H9 (cell line): ENCODE measurements around the gene ITGAE. TPM values are rescaled to one million over a fixed set of nuclear protein-coding genes. Genes with fewer than 3 reads are reported as not detected.

Source experiments
- DNase-seq: peaks from one replicate; pipeline ENCODE4 v3.0.0-alpha.2; 2017
- H2AFZ ChIP-seq: one replicate; pipeline ENCODE4 v1.6.1; 2013; ENCODE audit warnings: mild to moderate bottlenecking, low read length, control low read depth, moderate library complexity
- H2AK5ac ChIP-seq: 2 replicates; pipeline ENCODE4 v1.6.1; 2013; ENCODE audit warnings: low read length, control low read depth, mixed read lengths; ENCODE audit not compliant: insufficient read length
- H2BK120ac ChIP-seq: one replicate; pipeline ENCODE4 v1.6.1; 2013; ENCODE audit warnings: low read depth, mild to moderate bottlenecking, low read length, control low read depth, inconsistent platforms; ENCODE audit not compliant: poor library complexity, severe bottlenecking
- H2BK12ac ChIP-seq: 2 replicates; pipeline ENCODE4 v1.6.1; 2013; ENCODE audit warnings: low read length, control low read depth, mixed read lengths, low read depth; ENCODE audit not compliant: insufficient read length
- H2BK15ac ChIP-seq: 2 replicates; pipeline ENCODE4 v1.6.1; 2013; ENCODE audit warnings: low read depth, low read length, control low read depth
- H2BK20ac ChIP-seq: one replicate; pipeline ENCODE4 v1.6.1; 2013; ENCODE audit warnings: low read depth, mild to moderate bottlenecking, low read length, control low read depth, inconsistent platforms; ENCODE audit not compliant: poor library complexity, severe bottlenecking
- H2BK5ac ChIP-seq: 2 replicates; pipeline ENCODE4 v1.6.1; 2013; ENCODE audit warnings: low read length, control low read depth, mixed read lengths; ENCODE audit not compliant: insufficient read length
- H3K14ac ChIP-seq: 2 replicates; pipeline ENCODE4 v1.6.1; 2013; ENCODE audit warnings: low read length, control low read depth; ENCODE audit not compliant: insufficient read depth
- H3K18ac ChIP-seq: 2 replicates; pipeline ENCODE4 v1.6.1; 2013; ENCODE audit warnings: low read depth, mild to moderate bottlenecking, mixed read lengths, low read length, control low read depth; ENCODE audit not compliant: insufficient read length
- H3K23ac ChIP-seq: 2 replicates; pipeline ENCODE4 v1.6.1; 2013; ENCODE audit warnings: low read length, control low read depth, mixed read lengths, low read depth; ENCODE audit not compliant: insufficient read length
- H3K23me2 ChIP-seq: 2 replicates; pipeline ENCODE4 v1.6.1; 2013; ENCODE audit warnings: low read depth, mild to moderate bottlenecking, mixed read lengths, low read length, control low read depth; ENCODE audit not compliant: insufficient read length, poor library complexity, severe bottlenecking
- H3K27ac ChIP-seq: 2 replicates; pipeline ENCODE4 v1.5.1; 2013; ENCODE audit warnings: low read length, control low read depth, mixed read lengths, low read depth; ENCODE audit not compliant: insufficient read length
- H3K27me3 ChIP-seq: 2 replicates; pipeline ENCODE4 v1.6.1; 2013; ENCODE audit warnings: low read length, control low read depth, inconsistent platforms; ENCODE audit not compliant: insufficient read depth
- H3K4ac ChIP-seq: 2 replicates; pipeline ENCODE4 v1.6.1; 2013; ENCODE audit warnings: low read depth, mild to moderate bottlenecking, control low read depth, inconsistent platforms, low read length, moderate library complexity
- H3K4me1 ChIP-seq: 2 replicates; pipeline ENCODE4 v1.6.1; 2013; ENCODE audit warnings: low read length, control low read depth, inconsistent platforms; ENCODE audit not compliant: insufficient read depth
- H3K4me2 ChIP-seq: 2 replicates; pipeline ENCODE4 v1.6.1; 2013; ENCODE audit warnings: low read length, control low read depth, mixed read lengths; ENCODE audit not compliant: insufficient read length, insufficient read depth
- H3K56ac ChIP-seq: 2 replicates; pipeline ENCODE4 v1.6.1; 2013; ENCODE audit warnings: low read depth, mild to moderate bottlenecking, mixed read lengths, low read length, control low read depth; ENCODE audit not compliant: insufficient read length
- H3K79me1 ChIP-seq: 2 replicates; pipeline ENCODE4 v1.6.1; 2013; ENCODE audit warnings: low read depth, mild to moderate bottlenecking, moderate library complexity, low read length, control low read depth, inconsistent platforms; ENCODE audit not compliant: insufficient read depth, poor library complexity, severe bottlenecking
- H3K79me2 ChIP-seq: 2 replicates; pipeline ENCODE4 v1.6.1; 2013; ENCODE audit warnings: low read length, control low read depth, inconsistent platforms; ENCODE audit not compliant: insufficient read depth
- H3K9ac ChIP-seq: 2 replicates; pipeline ENCODE4 v1.6.1; 2013; ENCODE audit warnings: low read length, control low read depth, mixed read lengths; ENCODE audit not compliant: insufficient read length; ENCODE audit errors: extremely low read depth
- H3K9me3 ChIP-seq: one replicate; pipeline ENCODE4 v1.6.1; 2013; ENCODE audit warnings: low read depth, low read length, inconsistent platforms; ENCODE audit not compliant: control insufficient read depth
- H3T11ph ChIP-seq: one replicate; pipeline ENCODE4 v1.6.1; 2013; ENCODE audit warnings: mild to moderate bottlenecking, low read length, control low read depth, inconsistent platforms
- H4K20me1 ChIP-seq: one replicate; pipeline ENCODE4 v1.6.1; 2013; ENCODE audit not compliant: control insufficient read depth, insufficient read length, insufficient read depth
- H4K5ac ChIP-seq: 2 replicates; pipeline ENCODE4 v1.6.1; 2013; ENCODE audit warnings: low read depth, mild to moderate bottlenecking, mixed read lengths, low read length, control low read depth; ENCODE audit not compliant: insufficient read length
- H4K8ac ChIP-seq: replicated peaks from 2 replicates; pipeline ENCODE4 v1.6.1; 2013; ENCODE audit warnings: low read length, control low read depth, mixed read lengths, low read depth; ENCODE audit not compliant: insufficient read length
- H4K91ac ChIP-seq: 2 replicates; pipeline ENCODE4 v1.6.1; 2013; ENCODE audit warnings: low read depth, mild to moderate bottlenecking, moderate library complexity, mixed read lengths, low read length, control low read depth; ENCODE audit not compliant: insufficient read length
- H3K27ac Mint-ChIP-seq, 3 experiments: 2 replicates in 2 of 3; 3 replicates in 1 of 3; pipeline ENCODE4 v1.8.0; 2020 to 2021; ENCODE audit warnings: mixed read lengths in 3 of 3, mild to moderate bottlenecking in 1 of 3, moderate library complexity in 1 of 3
- H3K27me3 Mint-ChIP-seq: 2 replicates; pipeline ENCODE4 v1.8.0; 2021; ENCODE audit warnings: low read depth, mild to moderate bottlenecking, moderate library complexity, mixed read lengths
- H3K36me3 Mint-ChIP-seq, 3 experiments: 2 replicates in 2 of 3; 3 replicates in 1 of 3; pipeline ENCODE4 v1.8.0; 2020 to 2021; ENCODE audit warnings: low read depth in 3 of 3, mixed read lengths in 3 of 3; ENCODE audit not compliant: insufficient read depth in 1 of 3
- H3K4me1 Mint-ChIP-seq, 2 experiments: 2 replicates each; pipeline ENCODE4 v1.8.0; 2020; ENCODE audit warnings: mixed read lengths in 2 of 2
- H3K4me3 Mint-ChIP-seq, 2 experiments: 2 replicates in 1 of 2; 3 replicates in 1 of 2; pipeline ENCODE4 v1.8.0; 2020 to 2021; ENCODE audit warnings: mild to moderate bottlenecking in 2 of 2, mixed read lengths in 2 of 2, moderate library complexity in 1 of 2
- H3K9me3 Mint-ChIP-seq, 2 experiments: 2 replicates in 1 of 2; 3 replicates in 1 of 2; pipeline ENCODE4 v1.8.0; 2020; ENCODE audit warnings: mild to moderate bottlenecking in 2 of 2, mixed read lengths in 2 of 2, moderate library complexity in 1 of 2
- WGBS: extraction: QIAGEN DNeasy Blood & Tissue Kit; methylation state at CpG from one replicate; pipeline ENCODE4 v1.1.7; 2013; ENCODE audit warnings: missing lambda C conversion rate, low lambda C conversion rate, mixed read lengths; ENCODE audit not compliant: insufficient read length; ENCODE audit errors: extremely low coverage; 5-methylcytosine and 5-hydroxymethylcytosine counted together
- total RNA-seq: library from RNA; stranded (reverse); gene quantifications from 2 replicates; pipeline ENCODE4 v1.2.1, GENCODE V29; 2021
- TF ChIP-seq, protein P1 (sequence below): fragments of 200-600 bp; sonication (generic); conservative IDR thresholded peaks from 3 replicates; pipeline ENCODE4 v1.8.0; 2021; ENCODE audit warnings: antibody characterized with exemption, mild to moderate bottlenecking

The ITGAE gene
- total RNA-seq, 1 experiment from 2014 or later = 23.5 TPM

DNA sequence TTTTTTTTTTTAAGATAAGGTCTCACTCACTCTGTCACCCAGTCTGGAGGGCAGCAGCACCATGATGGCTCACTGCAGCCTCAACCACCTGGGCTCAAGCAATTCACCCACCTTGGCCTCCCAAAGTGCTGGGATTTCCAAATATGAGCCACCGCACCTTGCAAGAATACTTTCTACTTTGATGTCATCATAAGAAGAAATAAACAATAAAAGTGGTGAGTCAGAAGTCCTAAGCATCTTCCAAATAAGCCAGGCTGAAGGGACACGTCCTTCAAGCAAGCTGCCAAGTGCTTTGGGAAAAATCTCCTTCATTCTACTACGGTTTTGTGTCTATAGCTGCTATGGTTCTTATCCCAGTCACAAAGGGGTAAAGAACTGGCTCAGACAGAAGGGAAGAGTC is 57.0 kb downstream of the ITGAE start:
- Histone ChIP-seq H2BK20ac (no peak overlapping the region), H3K23me2 (no peaks in the 10 kb centered on the region), H3K9ac (no peak overlapping the region), H2AFZ (no peak overlapping the region), H4K91ac (no peak overlapping the region), H3K4ac (no peak overlapping the region), H4K5ac (no peak overlapping the region), H4K8ac (no peak overlapping the region), H4K20me1 (no peaks in the 10 kb centered on the region), H3K9me3 (no peaks in the 10 kb centered on the region), H3K23ac (no peak overlapping the region), H2BK15ac (no peak overlapping the region), H3T11ph (no peak overlapping the region), H3K79me1 (no peaks in the 10 kb centered on the region), H3K14ac (no peak overlapping the region), H3K56ac (no peak overlapping the region), H3K27ac (no peak overlapping the region), H3K27me3 (no peaks in the 10 kb centered on the region), H3K4me2 (no peak overlapping the region), H3K18ac (no peak overlapping the region), H2AK5ac (no peak overlapping the region), H3K4me1 (no peaks in the 10 kb centered on the region), H2BK120ac (no peak overlapping the region), H2BK5ac (no peak overlapping the region), H2BK12ac (no peak overlapping the region), H3K79me2 (no peaks in the 10 kb centered on the region)
- TF ChIP-seq, protein P1, sequence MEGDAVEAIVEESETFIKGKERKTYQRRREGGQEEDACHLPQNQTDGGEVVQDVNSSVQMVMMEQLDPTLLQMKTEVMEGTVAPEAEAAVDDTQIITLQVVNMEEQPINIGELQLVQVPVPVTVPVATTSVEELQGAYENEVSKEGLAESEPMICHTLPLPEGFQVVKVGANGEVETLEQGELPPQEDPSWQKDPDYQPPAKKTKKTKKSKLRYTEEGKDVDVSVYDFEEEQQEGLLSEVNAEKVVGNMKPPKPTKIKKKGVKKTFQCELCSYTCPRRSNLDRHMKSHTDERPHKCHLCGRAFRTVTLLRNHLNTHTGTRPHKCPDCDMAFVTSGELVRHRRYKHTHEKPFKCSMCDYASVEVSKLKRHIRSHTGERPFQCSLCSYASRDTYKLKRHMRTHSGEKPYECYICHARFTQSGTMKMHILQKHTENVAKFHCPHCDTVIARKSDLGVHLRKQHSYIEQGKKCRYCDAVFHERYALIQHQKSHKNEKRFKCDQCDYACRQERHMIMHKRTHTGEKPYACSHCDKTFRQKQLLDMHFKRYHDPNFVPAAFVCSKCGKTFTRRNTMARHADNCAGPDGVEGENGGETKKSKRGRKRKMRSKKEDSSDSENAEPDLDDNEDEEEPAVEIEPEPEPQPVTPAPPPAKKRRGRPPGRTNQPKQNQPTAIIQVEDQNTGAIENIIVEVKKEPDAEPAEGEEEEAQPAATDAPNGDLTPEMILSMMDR = no peak
- WGBS = no CpG with 5 or more reads among the region's 3 CpGs
- H3K36me3 Mint-ChIP-seq = no peaks in the 10 kb centered on the region
- H3K4me3 Mint-ChIP-seq = no peak overlapping the region
- no peaks in the 10 kb centered on the region for H3K9me3 Mint-ChIP-seq
- H3K4me1 Mint-ChIP-seq = peaks cover 13 to 18% of the 10 kb centered on the region in 2 experiments
- DNase-seq = no peak
- H3K27me3 Mint-ChIP-seq = peaks cover 3% of the 10 kb centered on the region; the same call in 1 of the 2 replicates
- H3K27ac Mint-ChIP-seq = no peak overlapping the region
